ENCODE results near the gene S100A10.

- TF ChIP-seq BHLHE40 (IDR thresholded peaks at IDR 0.05; ENCODE audit: borderline replicate concordance) (no peak), FOXK2 (IDR thresholded peaks at IDR 0.05) (no peak), SP1 (IDR thresholded peaks at IDR 0.05) (no peak)
These were observed 3.4 kb downstream of the S100A10 start for GRCh38 chr1:151990058-151990855.
